Measurements from ENCODE around the gene CEP63. TPM values are rescaled to one million over a fixed set of nuclear protein-coding genes. Genes with fewer than 3 reads are reported as not detected.

The CEP63 gene
- total RNA-seq, 1 donor from 2014 or later = 22.4 TPM

- FAIRE-seq = no peak
Observed at GRCh38 chr3:134621854-134622253, 136.0 kb downstream of the CEP63 start.

DNA sequence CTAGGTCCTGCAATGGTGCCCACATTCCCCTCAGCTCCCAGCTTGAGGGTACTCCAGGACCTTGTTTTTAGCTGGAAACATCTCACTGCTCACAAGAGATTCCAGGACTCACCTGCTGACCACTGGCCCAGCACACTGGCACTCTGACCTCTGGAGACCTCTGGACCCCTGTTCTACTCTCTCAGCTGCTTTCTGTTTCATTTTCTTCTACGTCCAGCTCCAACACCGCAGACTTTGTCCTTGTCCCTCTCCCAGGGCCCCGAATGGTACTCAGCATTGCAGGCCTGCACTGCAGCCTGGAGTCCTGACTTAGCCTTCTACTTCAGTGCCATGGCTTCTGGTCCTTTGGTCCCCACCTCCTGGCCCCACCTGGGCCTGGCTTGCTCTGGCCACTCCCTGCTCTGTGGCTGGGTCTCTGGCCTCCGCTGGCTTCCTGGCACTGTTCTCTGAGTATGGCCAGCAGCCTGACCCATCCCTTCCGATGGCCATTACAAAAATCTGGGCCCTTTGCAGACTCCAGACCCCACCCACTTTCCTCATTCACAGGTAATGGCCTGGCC lies 137.0 kb downstream of the CEP63 start:
- no peak for FAIRE-seq
- no peak for DNase-seq (ENCODE audit: low spot score in 2 of 2)

More at GRCh38 chr3:134621854-134622253, 136.0 kb downstream of the CEP63 start:
- DNase-seq (ENCODE audit: low spot score in 2 of 2) = no peak

DNA sequence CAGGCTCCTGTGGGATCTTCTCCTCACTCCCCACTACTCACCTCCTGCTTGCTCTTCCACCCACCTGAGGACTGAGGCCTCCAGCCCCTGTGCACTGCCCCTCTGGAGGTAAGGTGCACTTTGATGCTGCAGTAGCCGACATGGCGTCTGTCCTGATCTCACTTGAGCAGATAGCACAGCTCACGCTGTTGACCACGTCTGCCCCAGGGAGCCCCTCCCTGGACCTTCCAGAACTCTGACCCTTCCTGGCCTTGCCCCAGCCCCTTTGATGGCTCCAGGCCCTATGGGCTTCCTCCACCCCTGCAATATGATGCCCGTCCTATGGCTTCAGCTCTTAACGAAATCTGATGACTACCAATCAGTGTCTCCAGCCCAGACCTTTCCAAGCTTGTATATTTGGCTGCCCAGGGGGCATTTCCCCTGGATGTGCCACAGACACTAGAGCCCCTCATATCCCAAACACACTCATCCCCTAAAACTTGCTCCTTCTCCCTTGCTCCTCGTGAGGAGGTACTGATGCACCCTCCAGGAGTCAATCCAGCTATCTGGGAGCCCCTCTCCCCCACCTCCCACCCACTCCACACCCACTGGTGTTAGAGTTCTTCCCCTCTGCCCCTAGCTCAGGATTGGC lies 137.9 kb downstream of the CEP63 start:
- FAIRE-seq (no peak), DNase-seq (ENCODE audit: low spot score in 2 of 2) (no peak)

Other genes with a start within 250 kb of the CEP63 start
- gene RYK, start 235.2 kb upstream of the CEP63 start, total RNA-seq = 89.3 TPM
- gene AMOTL2, start 111.6 kb upstream of the CEP63 start, total RNA-seq = 62.0 TPM
- gene ANAPC13, start 72 bp upstream of the CEP63 start, total RNA-seq = 41.6 TPM
- gene KY, start 165.0 kb downstream of the CEP63 start, total RNA-seq = 0.41 TPM